ACC112 (cell line): ENCODE data around the gene KRT15.
A peak's percentile ranks its signal among the peaks of the same experiment; 100 is the strongest.

Experiments used
- H2AFZ ChIP-seq: fragments of 200-600 bp; sonication (generic); one replicate; pipeline ENCODE4 v1.6.0; 2017; ENCODE audit warnings: antibody characterized with exemption, low read length; ENCODE audit not compliant: unreplicated experiment
- H3K27ac ChIP-seq: fragments of 200-600 bp; sonication (generic); 2 replicates; pipeline ENCODE4 v1.5.1; 2014; ENCODE audit warnings: low read depth, mild to moderate bottlenecking, antibody characterized with exemption, low read length, moderate library complexity
- H3K27me3 ChIP-seq: fragments of 200-600 bp; sonication (generic); 2 replicates; pipeline ENCODE4 v1.6.1; 2014; ENCODE audit warnings: mild to moderate bottlenecking, antibody characterized with exemption, low read length, moderate library complexity, mixed read lengths; ENCODE audit not compliant: insufficient read depth
- H3K36me3 ChIP-seq: fragments of 200-600 bp; sonication (generic); 2 replicates; pipeline ENCODE4 v1.6.1; 2016; ENCODE audit warnings: mild to moderate bottlenecking, antibody characterized with exemption, low read length, moderate library complexity, mixed read lengths; ENCODE audit not compliant: insufficient read depth
- H3K4me1 ChIP-seq: fragments of 200-600 bp; sonication (generic); one replicate; pipeline ENCODE4 v1.6.1; 2016; ENCODE audit warnings: low read length, mixed read lengths; ENCODE audit not compliant: insufficient read depth, unreplicated experiment, control insufficient read depth
- H3K4me3 ChIP-seq: fragments of 200-600 bp; sonication (generic); 2 replicates; pipeline ENCODE4 v1.5.1; 2014; ENCODE audit warnings: mild to moderate bottlenecking, low read depth, low read length
- H3K79me2 ChIP-seq: fragments of 200-600 bp; sonication (generic); one replicate; pipeline ENCODE4 v1.6.0; 2016; ENCODE audit warnings: low read length; ENCODE audit not compliant: control insufficient read depth, unreplicated experiment, insufficient read depth

KRT15 gene

DNA sequence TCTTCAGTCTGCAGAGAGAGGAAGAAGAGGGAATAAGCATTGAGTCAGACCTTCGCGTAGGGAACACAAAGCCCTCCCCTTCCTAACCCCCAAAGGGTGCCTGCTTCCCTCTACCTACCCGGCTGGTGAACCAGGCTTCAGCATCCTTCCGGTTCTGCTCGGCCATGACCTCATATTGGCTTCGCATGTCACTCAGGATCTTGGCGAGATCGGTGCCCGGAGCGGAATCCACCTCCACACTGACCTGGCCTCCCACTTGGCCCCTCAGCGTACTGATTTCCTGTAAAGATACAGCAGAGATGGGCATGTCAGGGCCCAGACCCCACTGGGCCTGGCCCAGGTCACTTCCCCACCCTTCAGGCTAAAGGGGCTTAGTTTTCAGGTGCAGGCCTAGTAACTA, 5.6 kb upstream of the KRT15 start:
- no peaks in the 10 kb centered on the region for H3K79me2 ChIP-seq

GRCh38 chr17:41523787-41524186, 5.1 kb upstream of the KRT15 start:
- H3K4me3 ChIP-seq = no peak overlapping the region
- H3K79me2 ChIP-seq = no peaks in the 10 kb centered on the region
- peaks cover 11% of the 10 kb centered on the region for H3K27me3 ChIP-seq
- peaks cover 19% of the 10 kb centered on the region for H3K4me1 ChIP-seq
- H3K36me3 ChIP-seq = no peaks in the 10 kb centered on the region
- no peak overlapping the region for H2AFZ ChIP-seq
- no peak overlapping the region for H3K27ac ChIP-seq

More for the DNA sequence above, 5.6 kb upstream of the KRT15 start:
- Histone ChIP-seq H3K27me3 (peaks cover 11% of the 10 kb centered on the region), H3K4me1 (peaks cover 19% of the 10 kb centered on the region), H2AFZ (no peak overlapping the region), H3K4me3 (no peak overlapping the region), H3K27ac (no peak overlapping the region), H3K36me3 (no peaks in the 10 kb centered on the region)

- H3K79me2 ChIP-seq = no peaks in the 10 kb centered on the region
- peaks cover 19% of the 10 kb centered on the region for H3K4me1 ChIP-seq
- no peak overlapping the region for H2AFZ ChIP-seq
- H3K4me3 ChIP-seq = no peak overlapping the region
- peaks cover 11% of the 10 kb centered on the region for H3K27me3 ChIP-seq
- H3K27ac ChIP-seq = no peak overlapping the region
- H3K36me3 ChIP-seq = no peaks in the 10 kb centered on the region
Observed at GRCh38 chr17:41523225-41523593, 4.5 kb upstream of the KRT15 start.

DNA sequence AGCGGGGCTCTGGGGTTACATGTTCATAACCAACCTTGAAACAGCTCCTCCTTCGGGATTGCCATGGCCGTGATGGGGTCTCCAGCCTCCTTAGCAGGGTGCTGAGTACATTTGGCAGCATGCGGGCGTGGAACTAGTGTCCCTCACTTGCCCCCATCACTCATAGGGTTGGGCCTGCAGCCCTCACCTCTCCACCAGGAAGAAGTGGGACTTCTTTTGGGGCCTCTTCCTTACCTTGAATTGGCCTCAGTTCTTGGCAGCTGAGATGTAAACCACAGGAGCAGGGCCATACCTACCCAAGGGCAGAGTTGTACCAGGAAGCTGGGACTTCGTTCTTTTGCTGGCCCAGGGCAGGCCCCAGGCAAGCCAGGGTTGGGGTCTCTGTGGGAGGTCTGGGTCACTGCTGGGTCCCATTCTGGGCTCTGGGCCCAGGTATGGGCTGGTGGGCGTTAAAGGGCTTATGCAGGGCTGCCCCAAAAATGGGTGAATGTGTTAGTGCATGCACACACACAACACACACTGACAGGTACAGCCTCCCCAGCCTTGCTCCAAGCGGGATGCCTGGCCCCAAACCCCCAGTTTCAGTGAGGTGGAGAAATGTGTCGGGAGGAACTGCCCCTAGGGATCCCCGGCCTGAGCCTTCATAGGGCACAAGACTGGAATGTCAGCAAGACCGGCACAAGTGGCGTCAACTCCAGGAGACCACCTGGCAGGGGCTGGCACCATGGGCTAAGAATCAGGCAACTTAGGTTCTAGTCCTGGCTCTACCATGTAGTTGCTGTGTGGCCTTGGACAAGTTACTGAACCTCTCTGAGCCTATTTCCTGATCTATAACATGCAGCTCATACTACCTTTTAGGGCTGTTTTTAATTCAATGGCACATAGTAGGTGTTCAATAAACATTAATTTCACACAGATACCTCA, 3.9 kb upstream of the KRT15 start:
- Histone ChIP-seq H2AFZ (peak overlapping the region; percentile 50), H3K4me3 (no peak overlapping the region), H3K36me3 (no peaks in the 10 kb centered on the region), H3K4me1 (peaks cover 19% of the 10 kb centered on the region), H3K27ac (0 out of 2 replicates have a peak overlapping the region, but pooled peaks have one; percentile 47), H3K79me2 (no peaks in the 10 kb centered on the region), H3K27me3 (peaks cover 5% of the 10 kb centered on the region)

DNA sequence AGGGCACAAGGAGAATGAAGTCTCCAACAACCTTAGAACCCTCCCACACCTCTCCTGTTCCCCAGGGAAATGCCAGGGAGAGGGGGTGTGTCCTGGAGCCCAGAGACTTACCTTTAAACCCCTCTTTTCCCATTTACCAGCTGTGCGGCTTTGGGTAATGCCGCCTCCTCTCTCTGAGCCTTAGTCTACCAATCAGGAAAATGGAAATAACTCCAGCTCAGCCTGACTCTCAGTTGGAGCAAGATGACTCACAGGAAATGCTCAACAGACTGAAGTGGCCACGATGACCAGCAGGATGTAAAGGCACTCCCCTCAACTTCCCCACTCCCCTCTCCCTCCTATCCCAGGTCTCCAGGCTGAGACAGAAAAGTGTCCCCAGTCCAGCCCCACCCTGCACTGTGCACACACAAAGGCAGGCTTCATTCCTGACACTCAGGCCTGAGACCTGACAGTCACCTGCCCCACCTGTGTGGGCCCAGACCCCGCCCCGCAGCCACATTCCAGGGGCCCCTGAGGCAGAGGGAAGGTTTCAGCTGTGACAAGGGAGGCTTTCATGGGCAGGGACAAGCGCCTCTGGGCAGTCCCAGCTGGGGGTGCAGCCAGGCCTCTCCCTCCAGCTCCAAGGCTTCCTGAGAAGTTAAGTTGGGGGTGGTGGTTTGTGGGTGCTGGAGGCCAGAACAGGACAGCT, 3.0 kb upstream of the KRT15 start:
- no peaks in the 10 kb centered on the region for H3K36me3 ChIP-seq
- no peak overlapping the region for H2AFZ ChIP-seq
- H3K27ac ChIP-seq = peak overlapping the region; percentile 47; the same call in 1 of the 2 replicates
- no peak overlapping the region for H3K4me3 ChIP-seq
- no peaks in the 10 kb centered on the region for H3K27me3 ChIP-seq
- H3K4me1 ChIP-seq = peaks cover 19% of the 10 kb centered on the region
- H3K79me2 ChIP-seq = no peaks in the 10 kb centered on the region

- no peaks in the 10 kb centered on the region for H3K79me2 ChIP-seq
- H3K27me3 ChIP-seq = no peaks in the 10 kb centered on the region
- H2AFZ ChIP-seq = no peak overlapping the region
- no peak overlapping the region for H3K4me3 ChIP-seq
- no peak overlapping the region for H3K27ac ChIP-seq
- H3K36me3 ChIP-seq = no peaks in the 10 kb centered on the region
- H3K4me1 ChIP-seq = peaks cover 19% of the 10 kb centered on the region
Observed at GRCh38 chr17:41520821-41521521, 2.3 kb upstream of the KRT15 start.

DNA sequence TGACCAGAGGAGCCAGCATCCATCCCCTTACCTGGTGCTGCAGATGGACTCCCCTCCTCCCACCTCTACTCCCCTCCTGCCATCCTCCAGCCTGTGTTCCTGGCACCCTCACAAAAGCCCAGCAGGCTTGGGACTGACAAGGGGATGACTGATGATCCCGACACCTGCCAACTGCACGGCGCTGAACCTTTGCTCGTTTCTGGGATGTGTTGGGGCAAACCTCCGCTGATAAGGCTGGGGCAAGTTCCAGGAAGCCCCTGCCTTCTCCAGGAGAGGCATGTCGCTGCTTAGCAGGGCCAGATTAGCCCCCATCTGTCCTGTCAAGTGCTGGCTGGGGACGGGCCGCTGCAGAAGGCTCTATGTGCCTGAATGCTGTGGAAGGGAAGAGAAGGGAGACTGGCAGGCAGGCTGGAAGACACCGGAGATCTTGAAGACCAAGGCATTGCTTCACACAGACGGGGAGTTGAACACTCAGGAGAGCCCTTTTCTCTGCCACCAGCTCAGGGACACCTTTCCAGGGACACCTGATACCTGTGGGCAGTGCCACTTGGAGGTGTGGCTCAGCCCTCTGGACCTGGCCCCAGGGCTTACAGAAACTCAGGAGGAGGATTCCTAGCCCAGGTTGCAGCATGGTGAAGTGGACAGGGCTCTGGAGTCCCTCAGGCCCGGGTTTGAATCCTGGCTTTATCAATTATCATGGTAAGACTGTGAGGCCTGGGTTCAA, 973 bp upstream of the KRT15 start:
- H3K36me3 ChIP-seq = no peaks in the 10 kb centered on the region
- H3K27me3 ChIP-seq = no peaks in the 10 kb centered on the region
- H3K4me3 ChIP-seq = no peak overlapping the region
- no peak overlapping the region for H2AFZ ChIP-seq
- H3K27ac ChIP-seq = no peak overlapping the region
- peaks cover 19% of the 10 kb centered on the region for H3K4me1 ChIP-seq
- H3K79me2 ChIP-seq = no peaks in the 10 kb centered on the region

- Histone ChIP-seq H3K36me3 (no peaks in the 10 kb centered on the region), H3K27me3 (no peaks in the 10 kb centered on the region), H3K79me2 (no peaks in the 10 kb centered on the region), H3K4me1 (peaks cover 19% of the 10 kb centered on the region), H3K27ac (no peak overlapping the region), H2AFZ (no peak overlapping the region), H3K4me3 (no peak overlapping the region)
Observed at GRCh38 chr17:41518031-41518430, 659 bp downstream of the KRT15 start.

GRCh38 chr17:41516830-41517283, 1.8 kb downstream of the KRT15 start:
- no peaks in the 10 kb centered on the region for H3K79me2 ChIP-seq
- no peak overlapping the region for H3K4me3 ChIP-seq
- no peak overlapping the region for H3K27ac ChIP-seq

More at GRCh38 chr17:41516830-41517283, 1.8 kb downstream of the KRT15 start:
- H3K4me1 ChIP-seq = peaks cover 11% of the 10 kb centered on the region
- H3K27me3 ChIP-seq = no peaks in the 10 kb centered on the region
- no peaks in the 10 kb centered on the region for H3K36me3 ChIP-seq
- no peak overlapping the region for H2AFZ ChIP-seq
